Uterine smooth muscle cell (primary cell): ENCODE data around the gene EFR3B. TPM values are rescaled to one million over a fixed set of nuclear protein-coding genes. Genes with fewer than 3 reads are reported as not detected.

Experiments
- total RNA-seq: library from RNA; depleted of rRNA; stranded (reverse); fragments of >200 nt; gene quantifications from 2 replicates; pipeline ENCODE4 v1.2.3, GENCODE V29; 2014

EFR3B gene
- 0.55 and 0.87 TPM in 2 replicates for total RNA-seq

DNA sequence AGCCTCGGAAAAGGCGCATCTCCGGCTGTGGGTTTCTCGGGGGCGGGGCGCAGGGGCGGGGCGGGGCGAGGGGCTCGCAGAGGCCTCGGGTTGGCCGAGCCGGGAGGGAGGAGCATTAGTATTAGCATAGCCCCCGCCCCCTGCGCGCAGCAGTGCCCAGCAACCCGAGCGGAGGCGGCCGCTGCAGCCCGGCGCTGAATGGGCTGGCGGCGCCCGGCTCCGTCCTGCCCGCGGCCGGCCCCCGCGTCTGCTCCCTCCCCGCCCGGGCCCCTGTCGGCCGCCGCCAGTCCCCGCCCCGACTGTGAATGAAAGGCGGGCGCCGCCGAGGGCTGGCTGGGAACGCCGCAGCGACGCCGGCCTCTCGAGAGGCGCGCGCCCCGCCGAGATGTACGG lies at the start of gene EFR3B:
Gene EFR3B (plus strand): TSS at position 149 of the 393 bp plus-strand sequence. CDS start 237 bp downstream, at position 386.

DNA sequence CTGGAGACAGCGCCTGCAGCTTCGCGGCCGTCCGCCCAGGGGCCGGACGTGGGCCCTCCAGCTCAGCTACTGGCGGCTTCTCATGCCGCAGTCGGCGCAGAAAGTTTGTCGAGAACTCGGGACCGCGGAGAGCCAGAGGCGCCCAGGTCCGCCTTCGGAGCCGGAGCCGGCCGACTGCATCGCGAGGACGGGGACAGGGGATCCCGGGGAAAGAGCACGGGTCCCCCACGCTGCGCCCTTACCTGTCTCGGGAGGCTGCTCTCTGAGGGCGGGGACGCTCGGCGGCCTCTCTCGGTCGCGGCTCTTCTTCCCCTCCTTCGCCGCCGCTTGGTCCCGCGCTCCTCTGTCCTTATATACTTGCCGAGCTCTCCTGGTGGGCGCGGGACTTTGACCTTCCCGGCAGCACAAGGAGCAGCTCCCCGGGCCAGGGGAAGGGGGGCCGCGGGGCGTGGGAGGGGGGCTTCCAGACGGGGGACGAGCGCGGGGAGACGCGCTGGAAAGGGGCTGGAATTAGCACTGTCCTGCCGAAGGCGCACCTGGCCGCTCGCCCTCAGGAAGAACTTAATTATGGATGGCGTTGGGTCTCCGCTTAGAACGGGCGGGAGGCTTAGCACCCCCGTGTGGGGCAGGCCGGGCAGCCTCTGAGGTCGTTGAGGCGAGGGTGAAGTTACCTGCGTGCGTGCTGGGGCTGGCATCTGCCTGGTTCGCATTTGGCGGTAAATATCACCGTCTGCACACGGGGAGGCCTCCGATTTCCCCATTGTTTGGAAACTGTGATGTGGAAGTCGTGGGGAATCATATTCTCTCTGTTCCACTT lies 126.6 kb downstream of the EFR3B start, which contains the start of gene POMC:
Gene POMC (minus strand): TSS at position 325 of the 817 bp plus-strand sequence. CDS start 3,808 bp downstream, outside the sequence.

Other genes with a start within 250 kb of the EFR3B start
- gene PTRHD1, start 248.7 kb upstream of the EFR3B start, total RNA-seq = 17.2 and 19.9 TPM in 2 replicates
- gene CENPO, start 248.7 kb upstream of the EFR3B start, total RNA-seq = 12.0 and 30.5 TPM in 2 replicates
- gene ADCY3, start 121.8 kb upstream of the EFR3B start, total RNA-seq = 32.6 and 47.9 TPM in 2 replicates
- gene DNAJC27, start 70.1 kb upstream of the EFR3B start, total RNA-seq = 6.0 and 7.2 TPM in 2 replicates
- gene POMC, start 126.5 kb downstream of the EFR3B start, total RNA-seq = 1.1 and 1.7 TPM in 2 replicates